Neural progenitor cell (in vitro differentiated cells): ENCODE data around the gene PSEN2.

Experiments
- EZH2 ChIP-seq: fragments of 200-600 bp; sonication (generic); IDR thresholded peaks from 2 replicates; pipeline ENCODE4 v1.6.1; 2017; ENCODE audit warnings: antibody characterized with exemption, mild to moderate bottlenecking, moderate library complexity
- EZH2phosphoT487 ChIP-seq: fragments of 200-600 bp; sonication (generic); IDR thresholded peaks from 2 replicates; pipeline ENCODE4 v1.6.1; 2017; ENCODE audit warnings: antibody characterized with exemption
- TF ChIP-seq, protein P1 (sequence below): fragments of 200-600 bp; sonication (generic); IDR thresholded peaks from 2 replicates; pipeline ENCODE4 v1.5.1; 2017; ENCODE audit warnings: antibody characterized with exemption, mild to moderate bottlenecking

DNA sequence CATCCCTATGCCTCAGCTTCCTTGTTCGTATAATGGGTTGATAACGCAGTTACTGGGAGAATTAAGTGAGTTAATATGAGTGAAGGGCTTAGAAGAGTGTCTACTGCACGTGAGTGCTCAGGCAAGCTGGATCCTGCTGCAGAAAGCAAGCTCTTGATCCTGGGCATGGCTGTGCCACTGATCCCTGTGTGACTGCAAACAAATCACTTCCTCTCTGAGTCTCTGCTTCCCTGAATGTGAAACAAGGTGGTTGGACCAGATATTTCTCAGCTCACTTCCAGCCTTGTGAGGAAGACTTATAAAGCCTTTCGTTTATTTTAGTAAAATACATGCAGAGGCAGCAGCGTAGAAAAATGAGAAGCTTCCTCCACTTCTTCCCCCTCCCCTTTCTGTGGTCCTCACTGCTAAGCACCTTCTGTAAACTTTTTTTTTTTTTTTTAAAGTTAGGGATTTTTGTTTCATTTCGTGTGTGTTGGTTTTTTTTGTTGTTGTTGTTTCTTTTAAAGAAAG, 13.8 kb downstream of the PSEN2 start:
- TF ChIP-seq EZH2 (no peak), EZH2phosphoT487 (no peak)
- TF ChIP-seq, protein P1, sequence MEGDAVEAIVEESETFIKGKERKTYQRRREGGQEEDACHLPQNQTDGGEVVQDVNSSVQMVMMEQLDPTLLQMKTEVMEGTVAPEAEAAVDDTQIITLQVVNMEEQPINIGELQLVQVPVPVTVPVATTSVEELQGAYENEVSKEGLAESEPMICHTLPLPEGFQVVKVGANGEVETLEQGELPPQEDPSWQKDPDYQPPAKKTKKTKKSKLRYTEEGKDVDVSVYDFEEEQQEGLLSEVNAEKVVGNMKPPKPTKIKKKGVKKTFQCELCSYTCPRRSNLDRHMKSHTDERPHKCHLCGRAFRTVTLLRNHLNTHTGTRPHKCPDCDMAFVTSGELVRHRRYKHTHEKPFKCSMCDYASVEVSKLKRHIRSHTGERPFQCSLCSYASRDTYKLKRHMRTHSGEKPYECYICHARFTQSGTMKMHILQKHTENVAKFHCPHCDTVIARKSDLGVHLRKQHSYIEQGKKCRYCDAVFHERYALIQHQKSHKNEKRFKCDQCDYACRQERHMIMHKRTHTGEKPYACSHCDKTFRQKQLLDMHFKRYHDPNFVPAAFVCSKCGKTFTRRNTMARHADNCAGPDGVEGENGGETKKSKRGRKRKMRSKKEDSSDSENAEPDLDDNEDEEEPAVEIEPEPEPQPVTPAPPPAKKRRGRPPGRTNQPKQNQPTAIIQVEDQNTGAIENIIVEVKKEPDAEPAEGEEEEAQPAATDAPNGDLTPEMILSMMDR, result no peak
